ENCODE results near the gene DERL2. TPM values are rescaled to one million over a fixed set of nuclear protein-coding genes. Genes with fewer than 3 reads are reported as not detected.

DERL2 gene
- total and polyA plus RNA-seq, 12 donors: 25.6 to 165 (median 80.9) TPM

DNA sequence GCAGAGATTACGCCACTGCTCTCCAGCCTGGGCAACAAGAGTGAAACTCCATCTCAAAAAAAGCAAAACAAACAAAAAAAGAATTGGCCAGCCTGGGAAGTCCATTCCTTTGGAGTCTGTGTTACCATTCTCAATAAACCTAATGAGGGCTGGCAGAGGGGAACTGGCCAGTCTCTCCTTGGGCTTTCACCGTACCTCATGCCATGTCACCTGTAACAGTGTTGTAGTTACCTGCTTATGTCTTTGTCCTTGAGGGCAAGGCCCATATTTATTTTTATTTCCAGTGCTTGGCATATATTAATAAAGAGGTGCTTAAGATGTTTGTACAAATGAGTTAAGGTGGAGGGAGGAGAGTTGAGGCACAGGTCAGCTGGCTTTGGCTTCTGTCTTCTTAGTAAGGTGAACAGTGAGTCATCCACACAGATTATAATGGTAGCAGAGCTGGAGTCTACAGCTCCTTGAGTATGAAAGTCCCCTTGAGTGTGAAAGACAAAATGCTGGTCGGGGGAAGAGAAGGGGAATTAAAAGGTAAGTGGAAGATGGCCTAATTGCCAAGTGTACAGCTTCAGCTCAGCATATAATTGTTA is 55.5 kb downstream of the DERL2 start:
- no peak for DNase-seq
- Histone ChIP-seq H3K27ac (no peak overlapping the region), H3K4me3 (no peak overlapping the region), H3K4me1 (replicated peaks in 1 of 2) (no peaks in the 10 kb centered on the region), H3K27me3 (no peaks in the 10 kb centered on the region), H3K9me3 (replicated peaks in 1 of 3) (no peaks in the 10 kb centered on the region), H3K36me3 (replicated peaks in 1 of 2) (peaks cover 0 to 99% of the 10 kb centered on the region in 2 donors)
- intact Hi-C loops (cut with DNase I): loop anchor here in 1 of 2 donors (10.0 kb wide), 1 partner anchor 176 kb away; no protein-coding TSS in a partner anchor
- TF ChIP-seq POLR2A (IDR thresholded peaks at IDR 0.05) (no peak), CTCF (IDR thresholded peaks at IDR 0.05) (no peak)
- 92 to 97% (median 95%) methylated on average over 3 of the region's 3 CpGs for WGBS, 4 donors

DNA sequence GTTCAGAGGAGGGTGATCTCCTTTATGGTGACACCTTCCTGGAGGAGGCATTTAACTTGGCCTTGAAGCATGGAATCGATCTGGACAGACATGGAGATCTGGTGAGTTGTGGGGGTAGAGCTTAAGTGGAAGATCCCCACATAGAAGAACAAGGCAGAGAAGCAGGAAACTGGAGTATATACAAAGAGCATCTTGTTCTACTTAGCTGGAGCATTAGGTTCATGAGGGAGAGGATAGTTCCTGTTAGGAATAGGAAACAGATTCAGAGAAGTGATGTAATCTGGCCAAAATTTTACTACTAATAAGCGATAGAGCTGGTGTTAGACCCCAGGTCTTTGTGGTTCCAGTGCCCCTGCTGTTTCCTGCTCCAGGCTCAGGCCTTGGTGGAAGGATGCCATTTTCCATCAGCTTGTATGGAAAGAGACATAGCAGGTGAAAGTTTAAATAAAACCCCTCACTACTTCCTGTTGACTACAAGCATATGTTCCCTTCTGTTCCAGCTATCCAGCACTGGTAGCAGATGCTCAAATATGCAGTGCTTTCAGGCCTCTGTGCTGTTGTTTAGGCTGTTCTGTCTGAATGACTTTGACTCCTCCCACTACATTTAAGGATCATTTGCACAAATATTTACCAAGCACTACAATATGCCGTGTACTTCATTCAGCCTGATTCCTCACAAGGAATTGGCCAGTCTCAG is 56.6 kb downstream of the DERL2 start:
- TF ChIP-seq CTCF (IDR thresholded peaks at IDR 0.05) (no peak), POLR2A (IDR thresholded peaks at IDR 0.05) (no peak)
- WGBS, 4 donors: 76 to 85% (median 79%) methylated on average over 3 of the region's 3 CpGs
- H3K4me3 ChIP-seq: no peak overlapping the region
- no peaks in the 10 kb centered on the region for H3K4me1 ChIP-seq (replicated peaks in 1 of 2)
- H3K9me3 ChIP-seq (replicated peaks in 1 of 3): no peaks in the 10 kb centered on the region
- peaks cover 0 to 99% of the 10 kb centered on the region in 2 donors for H3K36me3 ChIP-seq (replicated peaks in 1 of 2)
- no peaks in the 10 kb centered on the region for H3K27me3 ChIP-seq
- no peak for DNase-seq
- no peak overlapping the region for H3K27ac ChIP-seq
- intact Hi-C loops (cut with DNase I): no loop called here

DNA sequence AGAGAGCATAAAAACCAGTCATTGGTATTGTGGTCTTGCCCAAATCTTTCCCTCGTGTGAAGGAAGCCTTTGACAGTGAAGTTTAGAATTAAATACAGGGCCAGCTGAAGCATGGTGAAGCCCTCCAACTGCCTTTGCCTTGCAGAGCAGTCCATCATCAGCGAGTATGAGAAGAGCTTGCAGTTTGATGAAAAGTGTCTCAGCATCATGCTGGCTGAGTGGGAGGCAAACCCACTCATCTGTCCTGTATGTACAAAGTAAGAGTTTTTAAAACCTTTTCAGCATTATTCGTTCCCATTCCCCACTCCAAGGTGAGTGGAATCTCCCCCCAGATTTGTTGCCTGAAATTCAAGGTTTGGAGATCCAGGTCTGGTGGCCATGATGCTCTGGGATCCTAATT is 60.2 kb downstream of the DERL2 start:
- 72 to 86% (median 75%) methylated on average over 3 of the region's 3 CpGs for WGBS, 4 donors
- no peak overlapping the region for H3K4me3 ChIP-seq
- intact Hi-C loops (cut with DNase I): no loop called here
- peaks cover 4 to 7% of the 10 kb centered on the region in 2 donors for H3K4me1 ChIP-seq (replicated peaks in 1 of 2)
- no peaks in the 10 kb centered on the region for H3K27me3 ChIP-seq
- no peak for DNase-seq
- H3K36me3 ChIP-seq (replicated peaks in 1 of 2): peaks cover 0 to 95% of the 10 kb centered on the region in 2 donors
- no peaks in the 10 kb centered on the region for H3K9me3 ChIP-seq (replicated peaks in 1 of 3)
- no peak for TF ChIP-seq POLR2A (IDR thresholded peaks at IDR 0.05)
- no peak for TF ChIP-seq CTCF (IDR thresholded peaks at IDR 0.05)
- no peak overlapping the region for H3K27ac ChIP-seq

- no peak overlapping the region for H3K27ac ChIP-seq
- DNase-seq: no peak
- TF ChIP-seq CTCF (IDR thresholded peaks at IDR 0.05): no peak
- TF ChIP-seq POLR2A (IDR thresholded peaks at IDR 0.05): no peak
- intact Hi-C loops (cut with DNase I): no loop called here
- peaks cover 7 to 10% of the 10 kb centered on the region in 2 donors for H3K4me1 ChIP-seq (replicated peaks in 1 of 2)
- WGBS, 4 donors: 86 to 91% (median 88%) methylated on average over 1 of the region's 1 CpG
- no peak overlapping the region for H3K4me3 ChIP-seq
- H3K27me3 ChIP-seq: no peaks in the 10 kb centered on the region
- H3K36me3 ChIP-seq (replicated peaks in 1 of 2): peaks cover 0 to 87% of the 10 kb centered on the region in 2 donors
- no peaks in the 10 kb centered on the region for H3K9me3 ChIP-seq (replicated peaks in 1 of 3)
These were observed 61.1 kb downstream of the DERL2 start for GRCh38 chr17:5424909-5425308.

All from adrenal gland (tissue), 12 donors.